H1 (cell line): Measurements from ENCODE around the gene CRTC1. TPM values are rescaled to one million over a fixed set of nuclear protein-coding genes. Genes with fewer than 3 reads are reported as not detected.

ENCODE experiments used
- EGR1 ChIP-seq: IDR thresholded peaks from 2 replicates; pipeline ENCODE4 v1.6.1; 2011; ENCODE audit warnings: low read depth, low read length, borderline replicate concordance
- EZH2 ChIP-seq: fragments of 200-600 bp; sonication (generic); IDR thresholded peaks from 2 replicates; pipeline ENCODE4 v1.7.1; 2012; ENCODE audit warnings: low read depth, mild to moderate bottlenecking, moderate library complexity, low read length, inconsistent platforms; ENCODE audit not compliant: severe bottlenecking
- KDM1A ChIP-seq: fragments of 200-600, 300-600 bp; sonication (generic); IDR thresholded peaks from 2 replicates; pipeline ENCODE4 v1.7.1; 2016; ENCODE audit warnings: mild to moderate bottlenecking, low read length, borderline replicate concordance
- PHF8 ChIP-seq: fragments of 200-600 bp; sonication (generic); conservative IDR thresholded peaks from 2 replicates; pipeline ENCODE4 v1.7.1; 2012; ENCODE audit warnings: low read depth, mild to moderate bottlenecking, inconsistent platforms, low read length, moderate library complexity
- SP2 ChIP-seq: IDR thresholded peaks from 2 replicates; pipeline ENCODE4 v1.6.1; 2012; ENCODE audit warnings: mild to moderate bottlenecking, low read length, inconsistent platforms
- polyA plus RNA-seq, 7 experiments: library from polyadenylated mRNA; depleted of rRNA in 3 of 7; stranded (reverse) in 5 of 7; unstranded in 2 of 7; fragments of >200 nt in 5 of 7; fragments of 200-250 nt in 2 of 7; gene quantifications; 1 replicate in 5 of 7; 2 replicates in 1 of 7; 4 replicates in 1 of 7; pipeline versions ENCODE4 v1.2.1 to v1.2.3, GENCODE V29; 2011 to 2013; ENCODE audit warnings: missing spikeins in 2 of 7, mixed read lengths in 2 of 7
- total RNA-seq: library from RNA; stranded (reverse); fragmentation: NEBNext Ultra II Directional; extraction: Animal tissue kit (Norgen Biotek cat#: 25700); gene quantifications from 2 replicates; pipeline ENCODE4 v1.2.1, GENCODE V29; 2021

Gene CRTC1
- total and polyA plus RNA-seq, 2 of the 8 experiments (the other 6 are each of a cell fraction or from before 2014, with no cell fraction given): 2.9 to 8.5 TPM

GRCh38 chr19:18669883-18670282 lies 13.6 kb upstream of the CRTC1 start (continued):
- no peak for TF ChIP-seq PHF8
- TF ChIP-seq EZH2: no peak
- TF ChIP-seq KDM1A: no peak
- TF ChIP-seq EGR1: no peak
- TF ChIP-seq SP2: no peak
